SK-N-DZ (cell line): ENCODE measurements around the gene COX6B2.

Experiments
- DNase-seq: peaks from one replicate; pipeline ENCODE4 v3.0.0-alpha.2; 2015; ENCODE audit warnings: low spot score

Gene COX6B2

GRCh38 chr19:55383279-55384130, 29.0 kb upstream of the COX6B2 start:
- DNase-seq: no peak

- DNase-seq: no peak
Measured at GRCh38 chr19:55382522-55383054, 28.1 kb upstream of the COX6B2 start.

- no peak for DNase-seq
Measured at GRCh38 chr19:55382013-55382412, 27.5 kb upstream of the COX6B2 start.

- DNase-seq: no peak
Measured at GRCh38 chr19:55379174-55379573, 24.7 kb upstream of the COX6B2 start.

- peak; percentile 46 for DNase-seq
Measured at GRCh38 chr19:55377356-55378131, 23.0 kb upstream of the COX6B2 start.

GRCh38 chr19:55376241-55376933, 21.9 kb upstream of the COX6B2 start, which contains the start of gene TMEM190:
TSS of gene TMEM190 (plus strand) at chr19:55376826. CDS start at chr19:55376854, 28 bp downstream.
- DNase-seq: no peak

- DNase-seq: no peak
Measured at GRCh38 chr19:55373993-55374757, 19.7 kb upstream of the COX6B2 start.

- no peak for DNase-seq
Measured at GRCh38 chr19:55373306-55373992, 18.9 kb upstream of the COX6B2 start.

GRCh38 chr19:55372316-55373081, 18.0 kb upstream of the COX6B2 start:
- no peak for DNase-seq

GRCh38 chr19:55370305-55370988, 15.9 kb upstream of the COX6B2 start, which contains the start of gene IL11:
TSS of gene IL11 (minus strand) at chr19:55370463. CDS start at chr19:55370310, 153 bp downstream.
- DNase-seq: no peak

- DNase-seq: peak; percentile 80
Measured at GRCh38 chr19:55369653-55370304, 15.3 kb upstream of the COX6B2 start.

- no peak for DNase-seq
Measured at GRCh38 chr19:55368701-55369563, 14.4 kb upstream of the COX6B2 start.

GRCh38 chr19:55368106-55368505, 13.6 kb upstream of the COX6B2 start:
- DNase-seq: no peak

- no peak for DNase-seq
Measured at GRCh38 chr19:55366790-55367189, 12.3 kb upstream of the COX6B2 start.

- no peak for DNase-seq
Measured at GRCh38 chr19:55365964-55366363, 11.4 kb upstream of the COX6B2 start.

- DNase-seq: no peak
Measured at GRCh38 chr19:55365245-55365644, 10.7 kb upstream of the COX6B2 start.

GRCh38 chr19:55362990-55363716, 8.6 kb upstream of the COX6B2 start, which contains the start of gene GARIN5B:
TSS of gene GARIN5B (minus strand) at chr19:55363260. CDS start at chr19:55363066, 194 bp downstream.
- DNase-seq: no peak
